NCI-H82 treated with DMSO at 0.1 percent for 48 hours (cell line): ENCODE measurements around the gene DNAJA3.
A peak's percentile ranks its signal among the peaks of the same experiment; 100 is the strongest.
"Not testable (repeated sequence)": the region's sequence is repeated elsewhere in the genome, so short reads cannot be mapped to it uniquely, and the experiment has no call there.

Experiments
- DNase-seq: peaks from one replicate; lab custom pipeline; 2025; ENCODE audit not compliant: unreplicated experiment; lab: John Stamatoyannopoulos, UW

The DNAJA3 gene

DNA sequence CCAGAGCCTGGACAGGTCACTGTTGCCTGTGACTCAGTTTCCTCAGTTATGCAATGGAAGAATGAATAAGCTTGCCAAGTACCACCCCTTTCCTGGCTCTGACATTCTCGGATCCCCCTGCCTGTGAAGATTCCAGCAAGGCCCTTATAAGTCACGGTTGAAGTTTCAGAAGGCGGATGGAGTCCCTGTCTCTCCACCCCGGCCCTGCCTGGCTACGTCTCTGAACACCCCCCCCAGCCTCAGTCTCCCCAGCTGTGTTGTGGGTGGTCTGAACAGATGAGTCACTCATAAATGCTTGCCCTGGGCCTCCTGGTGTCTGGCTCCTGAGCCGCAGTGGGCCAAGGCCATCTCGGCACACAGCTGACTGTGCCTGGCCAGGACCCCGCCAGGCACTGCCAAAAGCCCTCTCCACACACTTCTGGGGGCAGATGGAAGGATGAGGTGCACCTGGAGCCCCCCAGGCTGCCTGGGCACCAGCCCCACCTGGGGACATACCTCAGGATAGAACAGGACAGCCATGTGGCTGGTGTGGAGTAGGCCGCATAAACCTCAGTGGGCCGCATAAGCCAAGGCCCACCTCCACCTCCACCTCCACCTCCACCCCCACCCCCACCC lies 38.6 kb upstream of the DNAJA3 start:
- no peak for DNase-seq

- DNase-seq, result no peak
Measured at GRCh38 chr16:4387781-4388180, 37.9 kb upstream of the DNAJA3 start.

DNA sequence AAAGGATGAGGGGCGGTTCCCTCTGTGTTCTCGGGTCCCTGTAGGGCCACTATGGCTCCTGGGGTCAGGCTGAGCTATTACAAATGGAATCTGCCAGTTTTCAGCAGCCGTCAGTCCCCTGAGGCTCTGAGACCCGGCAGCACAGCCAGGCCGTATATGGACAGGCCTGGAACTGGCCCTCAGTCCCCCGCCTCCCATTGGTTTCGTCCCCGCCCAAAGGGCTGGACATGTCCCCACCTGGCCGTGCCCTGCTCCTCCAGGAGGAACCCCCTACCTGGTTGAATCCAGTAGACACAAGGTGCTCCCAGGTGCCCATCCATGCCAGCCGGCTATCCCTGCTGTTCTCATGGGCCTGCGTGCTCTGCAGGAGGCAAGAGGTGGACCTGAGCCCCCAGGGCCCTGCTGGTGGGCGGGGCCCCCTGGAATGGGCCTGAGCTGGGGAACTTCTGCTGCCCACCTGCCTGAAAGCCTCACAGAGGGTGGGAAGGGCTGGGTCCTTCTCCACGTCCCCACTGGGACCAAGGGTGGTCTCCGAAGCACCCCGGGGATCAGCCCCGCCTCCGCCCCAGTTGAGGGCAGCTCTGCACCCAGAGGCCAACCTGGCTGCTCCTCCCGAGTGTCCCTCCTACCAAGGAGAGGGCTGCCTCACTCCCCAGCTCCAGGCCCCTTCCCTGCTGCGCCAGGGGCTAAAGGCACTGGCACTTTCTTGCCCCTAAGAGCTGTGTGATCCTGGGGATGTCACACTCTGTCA lies 37.2 kb upstream of the DNAJA3 start:
- DNase-seq, result no peak

DNA sequence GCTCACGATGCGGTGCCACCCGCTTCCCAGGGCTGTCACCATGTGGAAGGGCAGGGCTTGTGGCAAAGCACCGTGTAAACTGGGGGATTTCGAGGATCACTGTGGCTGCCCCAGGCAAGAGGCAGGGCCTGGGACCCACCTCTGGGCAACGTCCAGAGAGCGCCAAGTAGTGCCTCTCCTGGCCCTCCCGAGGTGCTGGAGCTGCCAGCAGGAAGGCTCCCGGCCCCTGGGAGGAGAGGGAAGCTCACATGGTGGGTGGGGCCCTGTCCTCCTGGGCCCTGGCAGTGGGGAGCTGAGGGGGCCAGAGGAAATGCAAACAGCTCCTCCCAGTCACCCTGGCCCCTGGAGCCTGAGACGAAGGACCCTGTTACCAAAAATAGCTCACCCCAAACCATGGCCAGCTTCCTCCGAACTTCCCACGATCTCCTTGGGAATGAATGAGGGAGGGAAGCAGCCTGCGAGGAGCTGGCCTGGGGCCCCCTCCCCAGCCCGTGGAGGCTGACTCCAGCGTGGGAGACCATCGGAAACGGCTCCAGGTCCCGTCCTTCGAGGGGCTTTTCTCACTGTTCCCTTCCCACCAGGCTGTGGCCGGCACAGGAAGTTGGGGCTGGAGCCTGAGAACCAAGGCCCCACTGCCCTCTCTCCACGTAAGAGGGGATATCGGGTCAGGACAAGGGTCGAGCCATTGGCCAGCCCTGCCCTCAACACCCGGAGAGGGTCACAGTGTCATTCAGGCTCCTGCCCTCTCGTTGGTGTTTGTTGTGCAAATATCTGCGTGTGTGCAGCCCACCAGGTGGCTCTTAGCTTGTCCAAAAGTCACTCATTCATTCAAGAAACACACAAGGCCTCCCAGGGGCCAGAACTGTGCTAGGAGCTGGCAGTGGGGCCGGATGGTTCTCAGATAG lies 36.4 kb upstream of the DNAJA3 start:
- no peak for DNase-seq

DNA sequence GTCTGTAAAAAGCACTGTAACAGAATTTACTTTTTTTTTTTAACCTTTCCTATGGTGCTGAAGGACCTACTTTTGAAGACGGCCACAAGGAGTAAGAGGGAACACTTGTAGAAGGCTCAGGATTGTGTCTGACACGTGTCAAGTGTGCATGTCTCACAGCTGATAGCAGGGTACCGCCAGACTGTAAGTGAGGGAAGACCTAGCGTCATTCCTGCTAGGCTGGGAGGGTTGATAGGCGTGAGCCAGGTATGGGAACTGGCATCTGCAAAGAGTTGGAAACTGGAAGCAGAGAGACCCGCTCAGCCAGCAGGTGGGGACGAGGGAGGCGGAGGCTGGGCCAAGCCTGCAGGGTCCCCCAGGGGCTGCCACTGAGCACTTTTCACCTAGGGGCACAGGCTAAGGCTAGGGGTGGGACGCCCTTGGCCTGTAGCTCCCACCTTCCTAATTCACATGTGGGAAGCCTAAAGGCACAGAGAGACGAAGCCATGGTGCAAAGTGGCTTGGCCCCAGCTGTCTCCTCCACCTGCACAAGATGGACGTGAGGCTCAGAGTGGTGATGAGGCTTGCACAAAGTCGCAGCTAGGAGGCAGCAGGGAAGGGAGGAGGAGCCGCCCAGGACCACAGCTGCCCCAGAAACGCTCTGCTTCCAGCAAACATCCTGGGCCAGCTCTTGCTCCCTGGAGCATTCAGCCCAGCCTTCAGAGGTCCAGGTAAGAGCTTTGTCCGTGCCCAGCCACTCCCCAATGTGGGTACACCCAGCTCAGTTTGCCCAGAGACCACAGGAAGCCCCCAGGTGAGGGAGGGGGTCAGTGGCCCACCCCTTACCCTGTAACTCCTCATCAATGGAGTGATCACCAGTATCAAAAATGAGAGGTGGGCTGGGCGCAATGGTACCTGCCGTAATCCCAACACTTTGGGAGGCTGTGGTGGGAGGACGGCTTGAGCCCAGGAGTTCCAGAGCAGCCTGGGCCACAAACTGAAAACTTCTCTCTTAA lies 35.1 kb upstream of the DNAJA3 start:
- DNase-seq, result no peak

DNA sequence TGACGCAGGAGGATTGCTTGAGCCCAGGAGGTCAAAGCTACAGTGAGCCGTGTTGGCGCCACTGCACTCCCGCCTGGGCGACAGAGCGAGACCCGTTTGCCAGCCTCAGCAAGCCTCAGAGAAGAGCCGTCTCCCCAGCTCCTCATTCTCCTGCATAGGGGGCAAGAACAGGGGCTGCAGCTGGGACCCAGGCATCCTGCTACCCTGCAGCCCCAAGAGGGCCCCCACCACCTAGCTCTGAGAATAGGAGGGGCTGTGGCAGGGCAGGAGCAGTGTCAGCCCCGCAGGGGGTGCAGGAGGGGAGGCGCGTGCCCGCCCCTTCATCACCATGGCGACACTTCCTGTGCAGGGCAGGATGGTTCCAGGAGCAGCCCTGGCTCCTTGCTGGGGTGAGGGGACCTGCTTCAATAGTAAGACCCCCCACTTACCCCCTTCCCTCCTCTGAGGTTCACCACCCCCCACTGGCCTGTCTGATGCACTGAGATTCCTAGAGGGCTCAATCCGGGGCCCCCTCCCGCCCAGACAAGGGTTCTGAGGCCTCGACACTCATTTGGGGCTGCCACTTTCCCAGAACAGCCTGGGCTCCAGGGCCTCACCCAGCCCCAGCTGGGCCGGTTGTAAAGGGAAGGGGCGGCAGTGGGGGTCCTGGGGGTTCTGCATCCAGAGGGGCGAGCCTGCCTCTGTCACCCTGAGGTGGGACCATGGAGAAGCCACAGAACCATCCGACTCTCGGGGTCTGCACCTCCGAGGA lies 33.9 kb upstream of the DNAJA3 start:
- DNase-seq, result no peak

GRCh38 chr16:4392382-4393239 lies 33.1 kb upstream of the DNAJA3 start:
- DNase-seq, result no peak

DNA sequence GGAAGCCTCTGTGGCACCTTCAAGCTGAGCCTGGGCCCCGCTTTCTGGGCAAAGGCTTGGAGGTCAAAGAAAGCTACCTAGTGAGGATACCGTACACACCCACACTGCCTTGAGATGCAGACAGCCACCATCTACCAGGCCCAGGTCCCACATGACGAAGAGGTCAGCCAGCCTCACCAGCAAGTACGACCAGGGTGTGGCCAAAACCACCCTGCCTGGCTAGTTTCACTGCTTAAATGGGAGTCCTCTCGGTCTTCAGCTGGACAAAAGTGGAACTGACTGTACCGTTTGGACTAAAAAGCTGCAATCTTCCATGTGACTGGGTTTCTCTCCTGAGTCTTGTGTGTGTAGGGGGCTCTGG lies 32.4 kb upstream of the DNAJA3 start:
- no peak for DNase-seq

DNA sequence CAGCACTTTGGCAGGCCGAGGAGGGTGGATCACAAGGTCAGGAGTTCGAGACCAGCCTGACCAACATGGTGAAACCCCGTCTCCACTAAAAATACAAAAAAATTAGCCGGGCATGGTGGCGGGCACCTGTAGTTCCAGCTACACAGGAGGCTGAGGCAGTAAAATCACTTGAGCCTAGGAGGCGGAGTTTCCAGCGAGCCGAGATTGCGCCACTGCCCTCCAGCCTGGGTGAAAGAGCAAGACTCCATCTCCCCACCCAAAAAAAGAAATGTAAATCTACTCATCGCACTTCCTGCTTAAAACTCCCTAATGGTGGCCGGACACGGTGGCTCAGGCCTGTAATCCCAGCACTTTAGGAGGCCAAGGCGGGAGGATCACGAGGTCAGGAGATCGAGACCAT lies 31.8 kb upstream of the DNAJA3 start:
- DNase-seq, result not testable (repeated sequence)

DNA sequence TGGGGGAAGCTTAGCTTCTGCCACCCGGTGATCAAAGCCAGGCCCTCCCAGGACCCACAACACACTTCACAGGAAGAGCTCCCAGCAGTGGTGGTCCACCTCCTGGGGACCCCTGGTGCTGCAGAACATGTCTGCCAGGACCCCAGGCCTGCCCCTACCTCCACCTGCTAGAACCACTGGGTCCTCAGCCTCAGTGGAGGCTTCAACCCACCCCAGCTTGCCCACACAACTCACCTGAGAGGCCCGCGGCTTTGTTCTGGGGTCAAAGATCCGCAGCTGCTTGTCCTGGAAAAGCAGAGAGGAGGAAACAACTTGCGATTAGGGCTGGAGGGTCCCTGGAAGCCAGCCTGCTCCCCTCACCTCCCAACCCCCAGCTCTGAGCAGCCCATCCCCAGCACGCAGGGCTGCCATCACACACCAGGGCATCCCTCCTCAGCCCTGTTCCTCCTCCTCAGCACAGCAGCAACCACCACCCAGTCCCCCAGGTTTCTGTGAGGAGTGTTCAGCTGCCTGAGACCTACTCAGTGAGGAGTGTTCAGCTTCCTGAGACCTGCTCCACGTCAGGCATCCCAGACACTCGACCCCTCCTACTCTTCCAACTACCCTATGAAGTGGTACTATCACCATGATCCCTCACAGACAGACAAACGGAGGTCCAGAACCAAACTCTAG lies 30.5 kb upstream of the DNAJA3 start:
- DNase-seq, result no peak

GRCh38 chr16:4399001-4399730 lies 26.5 kb upstream of the DNAJA3 start:
- DNase-seq, result no peak

DNA sequence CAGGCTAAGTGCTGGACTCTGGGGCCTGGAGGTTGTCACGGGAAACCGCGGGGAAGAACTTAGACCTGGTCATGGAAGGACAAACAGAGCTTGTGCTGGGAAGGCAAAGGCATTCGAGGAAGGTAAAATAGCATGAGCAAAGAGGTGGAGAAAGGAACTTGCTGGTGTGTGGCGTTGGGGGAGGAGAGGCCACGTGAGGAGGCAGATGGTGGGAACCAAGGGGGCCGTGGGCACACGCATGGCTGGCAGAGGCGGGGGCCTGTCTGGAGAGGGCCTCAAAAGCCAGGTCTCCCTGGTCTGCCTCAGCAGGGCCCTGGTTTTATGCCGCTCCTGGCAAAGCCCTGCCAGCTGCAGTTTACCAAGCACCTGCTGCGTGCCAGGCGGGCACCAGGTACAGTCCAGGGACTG lies 24.6 kb upstream of the DNAJA3 start:
- no peak for DNase-seq

DNA sequence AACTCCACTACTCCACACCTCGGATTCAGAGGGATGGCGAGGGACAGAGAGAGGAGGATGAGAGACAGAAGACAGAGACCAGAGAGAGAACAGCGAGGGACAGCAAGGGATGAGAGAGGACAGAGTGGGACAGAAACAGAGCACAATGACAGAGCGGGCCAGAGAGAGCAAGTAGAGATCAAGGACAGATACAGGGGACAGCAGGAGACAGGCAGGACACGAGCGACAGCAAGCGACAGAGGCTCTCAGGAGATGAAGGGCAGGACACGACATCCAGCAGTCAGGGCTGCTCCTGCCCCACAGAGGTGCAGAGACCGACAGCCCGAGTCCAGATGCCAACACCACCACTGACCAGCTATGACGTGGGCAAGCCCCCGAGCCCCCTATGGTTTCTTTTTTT lies 24.2 kb upstream of the DNAJA3 start:
- DNase-seq, result no peak

- peak; percentile 32 for DNase-seq
Measured at GRCh38 chr16:4402439-4403132, 23.1 kb upstream of the DNAJA3 start.

DNA sequence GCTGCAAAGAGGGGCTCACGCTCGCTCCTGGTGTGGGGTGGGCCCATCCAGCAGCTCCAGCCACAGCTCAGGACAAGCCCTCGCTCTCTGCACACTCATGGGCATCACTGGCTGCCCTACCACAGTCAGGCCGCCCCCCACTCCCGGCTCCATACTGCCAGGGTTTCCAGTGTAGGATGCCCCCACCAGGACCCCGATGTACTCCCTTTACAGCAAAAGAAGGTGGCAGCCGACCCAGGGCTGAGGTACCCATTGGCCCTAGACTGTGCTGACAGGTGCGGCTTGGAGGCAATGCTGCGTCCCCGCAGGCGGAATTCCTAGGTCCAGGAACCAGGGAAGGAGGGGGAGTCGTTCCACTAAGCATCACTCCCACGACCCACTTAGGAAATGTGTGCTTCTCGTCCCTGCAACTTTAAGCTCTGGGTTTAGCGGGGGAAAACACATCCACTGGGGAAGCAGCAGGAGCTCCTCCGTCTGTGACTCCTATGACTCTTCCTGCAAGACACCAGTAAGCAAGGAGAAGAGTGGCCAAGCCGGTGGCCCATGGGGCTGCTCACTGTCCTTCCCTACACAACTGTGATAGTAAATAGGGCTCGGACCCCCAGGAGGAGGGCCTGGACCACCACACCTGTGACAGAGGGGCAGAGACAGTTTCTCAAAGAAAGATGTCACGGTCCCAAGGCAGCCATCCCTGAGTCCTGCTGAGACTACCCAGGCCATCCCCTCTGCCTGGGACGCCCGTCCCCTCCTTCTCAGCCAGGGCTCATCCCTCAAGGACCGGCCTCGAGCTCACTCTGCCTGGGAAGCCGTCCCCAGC lies 22.3 kb upstream of the DNAJA3 start:
- no peak for DNase-seq

GRCh38 chr16:4404247-4404966 lies 21.3 kb upstream of the DNAJA3 start:
- peak; percentile 27 for DNase-seq
